ENCODE measurements around the gene NPDC1. TPM values are rescaled to one million over a fixed set of nuclear protein-coding genes. Genes with fewer than 3 reads are reported as not detected.

The NPDC1 gene
- total RNA-seq, 1 experiment from 2014 or later = 25.4 TPM

GRCh38 chr9:137012694-137013570, 33.0 kb downstream of the NPDC1 start:
- TF ChIP-seq EZH2phosphoT487 (IDR thresholded peaks at IDR 0.05; ENCODE audit: borderline replicate concordance, low read length) (no peak), CTCF (conservative IDR thresholded peaks at IDR 0.05; ENCODE audit: low read depth, low read length) (no peak), EZH2 (IDR thresholded peaks at IDR 0.05; ENCODE audit: low read length, unreplicated experiment) (no peak)
- H3K9ac ChIP-seq (ENCODE audit: low read length) = no peak overlapping the region
- H3K36me3 ChIP-seq (ENCODE audit: low read depth, low read length) = no peaks in the 10 kb centered on the region
- ChIA-PET POLR2A (ENCODE audit: unreplicated experiment) (no interaction called here), CTCF (no interaction called here)
- no peaks in the 10 kb centered on the region for H3F3A ChIP-seq (ENCODE audit: low read length, unreplicated experiment)
- no peaks in the 10 kb centered on the region for H3K27me3 ChIP-seq (ENCODE audit: low read length)
- H3K27ac ChIP-seq (ENCODE audit: low read length) = no peak overlapping the region
- DNase-seq (no peak), ATAC-seq (no peak)
- BruUV-seq (replicated peaks) = no TSS peak
- intact Hi-C loops (cut with micrococcal nuclease) = no loop called here
- H3K9me2 ChIP-seq (replicated peaks; ENCODE audit: low read length) = no peaks in the 10 kb centered on the region
- H3K4me3 ChIP-seq (ENCODE audit: low read length) = no peak overlapping the region
- no peaks in the 10 kb centered on the region for H4K20me1 ChIP-seq (ENCODE audit: low read length)
- no peaks in the 10 kb centered on the region for H3K9me3 ChIP-seq (ENCODE audit: low read length)
- H2AFZ ChIP-seq (ENCODE audit: low read length) = no peak overlapping the region
- H3K4me1 ChIP-seq (ENCODE audit: insufficient read depth, low read length) = no peaks in the 10 kb centered on the region
- H3K79me2 ChIP-seq (ENCODE audit: low read length) = no peaks in the 10 kb centered on the region
- no peak overlapping the region for H3K4me2 ChIP-seq (ENCODE audit: low read length)

GRCh38 chr9:137011907-137012675, 33.9 kb downstream of the NPDC1 start:
- Histone ChIP-seq H3K4me2 (ENCODE audit: low read length) (no peak overlapping the region), H3K79me2 (ENCODE audit: low read length) (no peaks in the 10 kb centered on the region), H2AFZ (ENCODE audit: low read length) (no peak overlapping the region), H3K36me3 (ENCODE audit: low read depth, low read length) (no peaks in the 10 kb centered on the region), H3K4me1 (ENCODE audit: insufficient read depth, low read length) (no peaks in the 10 kb centered on the region), H3K27me3 (ENCODE audit: low read length) (no peaks in the 10 kb centered on the region), H3K9me2 (replicated peaks; ENCODE audit: low read length) (no peaks in the 10 kb centered on the region), H3K9me3 (ENCODE audit: low read length) (no peaks in the 10 kb centered on the region), H3F3A (ENCODE audit: low read length, unreplicated experiment) (no peaks in the 10 kb centered on the region), H3K4me3 (ENCODE audit: low read length) (no peak overlapping the region), H3K9ac (ENCODE audit: low read length) (no peak overlapping the region), H4K20me1 (ENCODE audit: low read length) (no peaks in the 10 kb centered on the region), H3K27ac (ENCODE audit: low read length) (no peak overlapping the region)
- CTCF ChIA-PET = no interaction called here
- DNase-seq = no peak
- POLR2A ChIA-PET (ENCODE audit: unreplicated experiment) = no interaction called here
- no TSS peak for BruUV-seq (replicated peaks)
- intact Hi-C loops (cut with micrococcal nuclease) = no loop called here
- ATAC-seq = no peak
- TF ChIP-seq CTCF (conservative IDR thresholded peaks at IDR 0.05; ENCODE audit: low read depth, low read length) (no peak), EZH2phosphoT487 (IDR thresholded peaks at IDR 0.05; ENCODE audit: borderline replicate concordance, low read length) (no peak), EZH2 (IDR thresholded peaks at IDR 0.05; ENCODE audit: low read length, unreplicated experiment) (no peak)
